Epithelial cell of esophagus (primary cell): Measurements from ENCODE around the gene BRAT1.

ENCODE experiments used
- DNase-seq: peaks from one replicate; pipeline ENCODE4 v3.0.0; 2010; ENCODE audit warnings: low read depth
- H3K4me3 ChIP-seq: 2 replicates; pipeline ENCODE4 v1.5.1; 2011; ENCODE audit warnings: mild to moderate bottlenecking, low read length, control low read depth
- CTCF ChIP-seq: IDR thresholded peaks from 2 replicates; pipeline ENCODE4 v1.5.1; 2011; ENCODE audit warnings: low read depth, mild to moderate bottlenecking, low read length, control low read depth, inconsistent platforms; ENCODE audit not compliant: insufficient read depth; ENCODE audit errors: missing control alignments

Gene BRAT1

DNA sequence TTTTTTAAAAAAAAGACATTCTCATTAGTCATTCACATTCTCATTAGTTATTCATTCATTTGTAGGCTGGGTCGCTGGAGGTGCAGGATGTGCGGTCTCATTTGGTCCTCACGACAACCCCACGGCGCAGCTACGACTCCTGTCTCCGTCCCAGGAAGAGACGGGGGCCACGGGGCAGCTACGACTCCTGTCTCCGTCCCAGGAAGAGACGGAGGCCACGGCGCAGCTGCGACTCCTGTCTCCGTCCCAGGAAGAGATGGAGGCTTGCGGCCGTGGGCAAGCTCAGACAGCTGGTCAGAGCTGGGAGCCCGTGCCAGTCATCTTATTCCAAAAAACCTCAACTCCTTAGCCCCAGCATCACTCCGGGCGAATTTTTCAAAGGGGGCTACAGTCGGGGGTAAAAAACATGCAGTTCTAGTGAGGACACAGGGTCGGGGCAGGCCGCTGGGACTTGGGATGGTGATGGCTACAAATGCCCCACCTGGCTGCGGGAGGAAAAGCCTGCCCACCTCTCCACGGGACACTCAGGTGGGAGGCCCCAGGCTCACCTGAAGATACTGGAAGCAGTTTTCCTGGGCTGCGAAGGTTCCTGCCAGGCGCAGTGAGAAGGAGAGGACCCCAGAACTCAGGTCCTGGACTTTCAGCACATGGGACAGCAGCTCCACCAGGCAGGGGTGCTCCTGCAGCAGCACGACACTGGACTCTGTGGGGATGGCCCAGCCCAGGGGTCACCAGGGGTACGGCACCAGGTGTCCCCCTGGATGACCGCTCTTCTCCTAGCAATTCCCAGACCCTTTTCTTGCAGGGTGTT lies 8.3 kb downstream of the BRAT1 start:
- H3K4me3 ChIP-seq, result no peak overlapping the region
- no peak for DNase-seq
- no peak for TF ChIP-seq CTCF

- DNase-seq, result no peak
- no peak for TF ChIP-seq CTCF
- no peak overlapping the region for H3K4me3 ChIP-seq
Observed at GRCh38 chr7:2545746-2546425, 9.4 kb downstream of the BRAT1 start.

DNA sequence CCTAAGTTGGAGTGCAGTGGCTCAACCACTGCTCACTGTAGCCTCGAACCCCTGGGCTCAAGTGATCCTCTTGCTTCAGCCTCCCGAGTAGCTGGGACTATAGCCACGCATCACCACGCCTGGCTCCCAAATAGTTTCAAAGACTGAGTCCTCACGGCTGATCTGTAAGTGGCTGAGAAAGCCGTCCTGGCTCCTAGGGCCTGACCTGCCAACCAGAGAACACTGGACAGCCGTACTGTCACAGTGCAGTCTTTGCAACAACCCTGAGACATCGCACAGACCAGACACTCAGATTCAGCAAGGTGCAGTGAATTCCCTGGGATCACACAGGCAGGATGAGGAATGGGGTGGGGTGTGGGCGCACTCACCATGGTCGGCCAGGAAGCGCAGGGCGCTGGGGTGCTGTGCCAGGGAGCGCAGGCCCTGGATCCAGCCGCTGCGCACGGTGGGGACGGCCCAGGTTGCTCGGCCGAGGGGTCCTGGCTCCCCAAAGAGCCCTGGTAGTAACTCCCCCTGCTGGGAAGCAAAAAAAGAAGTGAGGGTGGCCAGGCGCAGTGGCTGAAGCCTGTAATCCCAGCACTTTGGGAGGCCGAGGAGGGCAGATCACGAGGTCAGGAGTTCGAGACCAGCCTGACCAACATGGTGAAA lies 10.7 kb downstream of the BRAT1 start:
- no peak for TF ChIP-seq CTCF
- H3K4me3 ChIP-seq, result no peak overlapping the region
- no peak for DNase-seq

DNA sequence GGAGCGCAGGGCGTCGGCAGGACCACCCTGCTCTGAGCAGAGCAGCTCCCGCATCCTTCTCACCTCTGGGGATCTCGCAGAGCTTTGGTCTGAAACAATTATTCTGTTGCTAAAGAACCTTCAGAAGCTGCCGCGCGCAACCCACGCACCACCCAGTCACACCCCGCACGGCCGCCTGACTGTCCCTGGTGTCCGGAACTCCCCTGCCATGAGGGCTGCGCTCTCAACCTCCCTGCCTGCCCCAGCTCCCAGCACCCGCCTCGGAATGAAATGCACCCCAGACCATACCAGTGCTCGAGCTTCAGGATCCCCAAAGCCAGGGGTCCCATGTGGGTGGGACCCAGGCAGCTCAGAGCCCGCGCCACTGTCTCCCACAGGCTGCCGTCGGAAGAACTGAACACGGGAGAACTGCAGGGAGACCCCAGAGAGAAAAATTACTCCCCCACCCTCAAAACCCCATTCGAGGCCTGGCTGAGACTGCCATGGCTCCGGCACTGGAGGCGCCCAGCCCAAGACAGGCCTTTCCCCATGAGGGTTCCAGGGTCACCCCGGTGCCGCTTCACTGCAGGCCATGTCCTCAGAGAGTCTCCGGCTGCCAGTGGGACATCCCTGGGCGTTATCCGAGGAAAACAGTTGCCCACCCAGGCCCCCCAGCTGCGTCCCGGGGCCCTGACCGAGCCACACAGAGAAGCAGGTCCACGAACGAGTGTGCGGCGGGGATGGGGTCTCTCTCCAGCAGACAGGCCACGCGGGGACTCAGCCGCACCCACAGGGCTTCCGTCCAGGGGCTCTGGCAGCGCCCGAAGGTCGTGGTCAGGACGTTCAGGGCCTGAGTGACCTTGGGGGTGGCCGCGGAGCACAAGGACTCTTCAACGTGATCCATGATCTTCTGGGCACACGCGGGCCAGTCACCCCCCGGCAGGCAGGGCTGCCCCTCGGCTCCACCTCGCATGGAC lies 12.1 kb downstream of the BRAT1 start:
- no peak overlapping the region for H3K4me3 ChIP-seq
- no peak for TF ChIP-seq CTCF
- DNase-seq, result no peak

DNA sequence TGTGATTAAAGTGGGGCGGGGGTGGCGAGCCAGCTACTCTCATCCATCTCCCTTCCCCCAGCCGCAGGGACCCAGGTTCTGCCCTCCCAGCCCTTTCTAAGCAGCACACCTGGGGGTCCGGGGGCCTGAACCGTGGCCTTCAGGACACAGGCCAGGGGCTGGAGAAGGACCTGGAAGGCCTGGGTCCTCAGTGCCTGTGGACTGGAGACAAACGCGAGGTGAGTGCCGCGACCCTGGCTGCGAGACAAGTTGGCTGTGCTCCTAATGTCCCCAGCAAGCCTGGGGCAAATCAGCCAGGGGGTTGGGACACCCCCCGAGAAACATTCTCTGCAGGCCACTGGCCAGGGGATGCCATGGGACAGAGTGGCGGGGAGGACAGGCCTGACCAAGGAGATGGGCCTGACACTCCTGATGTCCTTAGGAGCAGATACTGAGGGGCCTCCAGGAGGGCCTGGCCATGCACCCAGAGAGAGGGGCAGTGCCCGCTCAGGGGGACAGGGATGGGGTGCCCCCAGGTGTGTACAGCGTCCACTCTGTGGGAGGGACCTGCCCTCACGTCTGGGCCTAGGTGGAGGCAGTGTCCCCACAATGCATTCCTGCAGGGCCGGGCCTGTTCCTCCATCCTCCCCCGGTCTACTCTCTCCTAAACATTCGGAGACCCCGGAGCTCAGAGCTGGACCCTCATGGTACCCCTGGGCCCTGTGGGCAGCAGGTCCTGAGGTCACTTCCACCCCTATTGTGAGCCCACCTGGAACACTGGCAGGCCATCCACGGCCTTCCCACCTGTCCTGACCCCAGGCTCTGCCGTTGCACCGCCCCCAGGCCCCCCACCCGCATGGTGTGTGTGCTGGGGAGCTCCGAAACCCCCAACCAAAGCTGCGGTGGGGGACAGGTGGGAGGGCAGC lies 13.1 kb downstream of the BRAT1 start:
- no peak for TF ChIP-seq CTCF
- no peak for DNase-seq
- no peak overlapping the region for H3K4me3 ChIP-seq
